HG02798 (cell line): Measurements from ENCODE around the gene FGF12.

Experiments used
- ATAC-seq: cut with Tn5 transposase; IDR thresholded peaks from one replicate; pipeline ENCODE4 v1.9.1; 2021; ENCODE audit warnings: mild to moderate bottlenecking; ENCODE audit not compliant: unreplicated experiment, poor library complexity

The FGF12 gene

GRCh38 chr3:192281207-192281880 is 446.0 kb downstream of the FGF12 start:
- ATAC-seq, result no peak

GRCh38 chr3:192279664-192280063 is 447.7 kb downstream of the FGF12 start:
- ATAC-seq, result no peak

- no peak for ATAC-seq
Measured at GRCh38 chr3:192277477-192277876, 449.9 kb downstream of the FGF12 start.

- ATAC-seq, result no peak
Measured at GRCh38 chr3:192275741-192276355, 451.5 kb downstream of the FGF12 start.

GRCh38 chr3:192273697-192274010 is 453.7 kb downstream of the FGF12 start:
- ATAC-seq, result no peak

GRCh38 chr3:192273001-192273696 is 454.2 kb downstream of the FGF12 start:
- no peak for ATAC-seq

GRCh38 chr3:192262001-192262400 is 465.3 kb downstream of the FGF12 start:
- no peak for ATAC-seq

GRCh38 chr3:192261135-192261534 is 466.2 kb downstream of the FGF12 start:
- ATAC-seq, result no peak

GRCh38 chr3:192260116-192261010 is 467.0 kb downstream of the FGF12 start:
- no peak for ATAC-seq

- no peak for ATAC-seq
Measured at GRCh38 chr3:192259661-192260060, 467.7 kb downstream of the FGF12 start.

GRCh38 chr3:192258721-192259120 is 468.6 kb downstream of the FGF12 start:
- ATAC-seq, result no peak

GRCh38 chr3:192255839-192256238 is 471.5 kb downstream of the FGF12 start:
- no peak for ATAC-seq

GRCh38 chr3:192253138-192253887 is 474.0 kb downstream of the FGF12 start:
- ATAC-seq, result no peak

GRCh38 chr3:192249516-192249915 is 477.8 kb downstream of the FGF12 start:
- no peak for ATAC-seq

- ATAC-seq, result no peak
Measured at GRCh38 chr3:192246847-192247559, 480.3 kb downstream of the FGF12 start.

- ATAC-seq, result no peak
Measured at GRCh38 chr3:192244591-192244990, 482.8 kb downstream of the FGF12 start.

GRCh38 chr3:192239956-192240355 is 487.4 kb downstream of the FGF12 start:
- ATAC-seq, result no peak

GRCh38 chr3:192237992-192238608 is 489.2 kb downstream of the FGF12 start:
- ATAC-seq, result no peak

GRCh38 chr3:192229866-192230265 is 497.5 kb downstream of the FGF12 start:
- no peak for ATAC-seq
